ENCODE results near the gene GABRA4.

GRCh38 chr4:46949822-46950221 is 43.6 kb downstream of the GABRA4 start:
- TF ChIP-seq POLR2A (IDR thresholded peaks at IDR 0.05): no peak
- TF ChIP-seq CTCF (IDR thresholded peaks at IDR 0.05 in 4 of 5, conservative IDR thresholded peaks at IDR 0.05 in 1 of 5): no peak

Measured in gastrocnemius medialis (tissue), 4 donors.